HG03159 (cell line): ENCODE measurements around the gene PITPNC1.
"Not testable (repeated sequence)": the region's sequence is repeated elsewhere in the genome, so short reads cannot be mapped to it uniquely, and the experiment has no call there.

ENCODE experiments used
- ATAC-seq: cut with Tn5 transposase; IDR thresholded peaks from one replicate; pipeline ENCODE4 v1.9.1; 2021; ENCODE audit warnings: mild to moderate bottlenecking, moderate library complexity; ENCODE audit not compliant: unreplicated experiment

Gene PITPNC1

DNA sequence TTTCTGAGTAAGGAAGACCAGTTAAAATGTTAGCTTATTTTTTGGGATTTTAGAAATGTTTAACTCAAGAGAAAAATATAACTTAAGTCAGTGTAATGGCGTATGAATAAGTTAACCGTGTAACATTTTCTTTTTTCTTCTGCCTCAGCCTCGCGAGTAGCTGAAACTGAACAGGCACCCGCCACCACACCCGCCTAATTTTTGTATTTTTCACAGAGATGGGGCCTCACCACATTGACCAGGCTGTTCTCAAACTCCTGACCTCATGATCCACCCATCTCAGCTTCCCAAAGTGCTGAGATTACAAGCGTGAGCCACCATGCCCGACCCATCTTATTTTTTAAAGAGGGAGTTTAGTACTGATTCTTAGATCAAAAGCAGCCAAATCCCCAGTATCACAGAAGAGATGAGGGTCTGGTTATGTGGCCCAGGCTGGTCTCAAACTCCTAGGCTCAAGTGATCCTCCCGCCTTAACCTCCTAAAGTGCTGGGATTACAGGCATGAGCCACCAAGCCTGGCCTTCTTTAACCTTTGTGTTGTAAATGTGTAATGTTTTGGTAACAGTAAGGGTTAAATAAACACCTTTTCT, 16.8 kb downstream of the PITPNC1 start:
- no peak for ATAC-seq

DNA sequence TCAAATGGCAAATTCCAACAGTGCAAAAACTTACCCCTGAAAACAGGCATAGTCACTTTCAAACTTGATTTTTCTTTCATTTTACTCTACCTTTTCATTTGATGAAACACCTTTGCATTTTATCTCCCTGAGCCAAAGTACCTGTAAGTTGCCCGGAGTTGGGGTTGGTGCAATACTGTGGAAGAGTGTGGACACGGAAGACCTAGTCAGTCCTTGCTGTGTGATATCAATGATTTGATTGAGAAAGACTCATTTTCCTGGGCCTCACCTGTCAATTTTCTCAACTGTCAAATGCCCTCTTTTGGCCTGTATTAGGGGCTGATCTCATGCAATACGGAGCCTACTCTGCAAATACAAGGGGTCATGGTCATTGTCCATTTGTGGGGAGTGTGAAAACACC, 22.6 kb downstream of the PITPNC1 start:
- ATAC-seq, result no peak

DNA sequence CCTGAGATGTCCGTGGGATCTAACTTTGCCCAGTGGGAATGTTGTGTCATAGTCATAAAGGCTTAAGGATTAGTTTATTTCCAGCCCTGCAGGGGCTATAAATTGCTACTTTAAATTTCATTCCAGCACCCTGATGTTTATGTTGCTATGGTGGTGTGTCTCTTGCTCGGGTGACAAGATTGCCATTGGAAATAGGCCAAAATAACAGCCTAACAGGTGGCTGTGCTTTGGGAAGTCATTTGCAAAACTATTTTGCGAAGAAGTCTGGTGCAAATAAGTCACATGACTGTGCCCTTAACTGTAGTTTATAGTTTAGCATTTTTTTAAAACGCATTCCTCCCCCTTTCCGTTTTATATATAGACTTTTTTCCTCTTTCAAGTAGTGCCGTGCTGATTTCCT, 23.1 kb downstream of the PITPNC1 start:
- no peak for ATAC-seq

DNA sequence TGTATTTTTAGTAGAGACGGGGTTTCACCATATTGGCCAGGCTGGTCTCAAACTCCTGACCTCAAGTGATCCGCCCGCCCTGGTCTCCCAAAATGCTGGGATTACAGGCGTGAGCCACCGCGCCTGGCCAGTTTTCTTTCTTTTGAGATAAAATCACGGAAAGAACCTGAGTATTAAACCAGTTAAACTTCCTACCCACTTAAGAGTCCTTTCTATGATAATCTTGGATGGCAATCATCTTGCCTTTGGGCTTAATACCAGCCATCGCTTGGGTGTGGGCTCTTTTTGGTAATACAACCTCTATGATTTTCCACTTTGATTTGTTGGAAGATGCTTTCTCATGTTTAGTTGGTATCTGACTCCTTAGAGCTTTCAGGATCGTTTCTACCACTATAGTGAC, 24.0 kb downstream of the PITPNC1 start:
- no peak for ATAC-seq

DNA sequence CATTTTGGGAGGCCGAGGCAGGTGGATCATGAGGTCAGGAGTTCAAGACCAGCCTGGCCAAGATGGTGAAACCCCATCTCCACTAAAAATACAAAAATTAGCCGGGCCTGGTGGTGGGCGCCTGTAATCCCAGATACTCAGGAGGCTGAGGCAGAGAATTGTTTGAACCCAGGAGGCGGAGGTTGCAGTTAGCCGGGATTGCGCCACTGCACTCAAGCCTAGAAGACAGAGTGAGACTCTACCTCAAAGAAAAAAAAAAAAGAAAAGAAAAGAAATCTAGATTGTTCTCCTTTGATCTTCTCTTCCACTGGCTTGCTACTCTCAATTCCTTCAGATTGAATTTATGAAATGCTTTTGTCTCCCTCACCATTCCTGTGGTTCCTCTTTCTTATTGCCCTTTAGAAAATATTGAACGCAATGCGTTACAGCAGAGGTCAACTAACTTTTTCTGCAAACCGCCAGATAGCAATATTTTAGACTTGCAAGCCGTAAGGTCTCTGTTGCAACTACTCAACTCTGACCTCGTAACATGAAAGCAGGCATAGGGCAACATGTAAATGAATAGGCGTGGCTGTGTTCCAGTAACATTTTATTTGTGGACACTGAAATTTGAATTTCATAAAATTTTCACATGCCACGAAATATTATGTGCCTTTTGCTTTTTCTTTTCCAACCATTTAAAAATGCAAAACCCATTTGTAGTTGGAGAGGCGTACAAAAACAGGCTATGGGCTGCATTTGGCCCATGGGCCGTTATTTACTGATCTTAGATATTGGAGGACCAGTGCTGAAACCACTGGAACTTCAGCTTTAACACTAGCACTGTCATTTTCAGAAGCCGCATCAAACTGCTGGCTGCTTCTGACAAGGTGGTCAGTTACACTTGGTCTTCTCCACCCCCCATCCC, 24.8 kb downstream of the PITPNC1 start:
- no peak for ATAC-seq

DNA sequence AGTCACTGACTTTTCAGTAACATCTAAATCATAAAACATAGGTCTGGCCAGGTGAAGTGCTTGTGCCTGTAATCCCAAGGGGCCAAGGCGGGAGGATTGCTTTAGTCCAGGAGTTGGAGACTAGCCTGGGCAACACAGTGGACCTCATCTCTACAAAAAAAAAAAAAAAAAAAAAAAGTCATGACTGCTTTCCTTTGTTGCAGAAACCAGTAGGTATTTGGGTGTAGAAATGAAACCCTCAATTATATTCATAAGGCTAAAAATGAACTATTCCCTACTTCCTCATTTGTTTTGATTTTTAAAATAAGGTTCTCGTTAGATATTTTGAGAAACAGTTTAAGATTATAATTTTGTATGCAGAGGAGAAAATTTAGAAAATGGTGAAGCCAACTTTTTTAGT, 26.0 kb downstream of the PITPNC1 start:
- no peak for ATAC-seq

DNA sequence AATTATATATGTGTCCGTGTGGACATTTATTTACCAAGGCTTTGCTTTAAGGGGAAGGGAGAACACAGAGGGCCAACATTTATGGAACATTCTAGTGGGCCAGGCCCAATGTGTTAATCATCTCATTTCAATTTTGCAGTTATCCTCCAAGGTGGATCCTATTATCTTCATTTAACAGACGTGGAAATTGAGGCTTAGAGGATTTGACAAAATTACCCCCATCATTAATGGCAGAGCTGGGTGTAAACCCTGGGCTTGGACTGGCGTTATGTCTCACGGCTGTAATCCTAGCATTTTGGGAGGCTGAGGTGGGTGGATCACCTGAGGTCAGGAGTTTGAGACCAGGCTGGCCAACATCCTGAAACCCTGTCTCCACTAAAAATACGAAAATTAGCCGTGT, 26.4 kb downstream of the PITPNC1 start:
- no peak for ATAC-seq

DNA sequence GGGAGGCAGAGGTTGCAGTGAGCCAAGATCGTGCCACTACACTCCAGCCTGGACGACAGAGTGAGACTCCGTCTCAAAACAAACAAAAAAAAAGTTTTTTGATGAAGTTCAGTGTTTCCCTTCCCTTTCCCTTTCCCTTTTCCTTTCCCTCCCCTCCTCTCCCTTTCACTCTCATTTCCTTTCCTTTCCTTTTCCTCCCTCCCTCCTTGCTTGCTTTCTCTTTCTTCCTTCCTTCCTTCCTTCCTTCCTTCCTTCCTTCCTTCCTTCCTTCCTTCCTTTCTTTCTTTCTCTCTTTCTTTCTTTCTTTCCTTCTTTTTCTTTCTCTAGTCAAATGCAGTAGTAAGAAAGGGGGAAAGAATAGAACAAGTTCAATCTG, 31.4 kb downstream of the PITPNC1 start:
- not testable (repeated sequence) for ATAC-seq

DNA sequence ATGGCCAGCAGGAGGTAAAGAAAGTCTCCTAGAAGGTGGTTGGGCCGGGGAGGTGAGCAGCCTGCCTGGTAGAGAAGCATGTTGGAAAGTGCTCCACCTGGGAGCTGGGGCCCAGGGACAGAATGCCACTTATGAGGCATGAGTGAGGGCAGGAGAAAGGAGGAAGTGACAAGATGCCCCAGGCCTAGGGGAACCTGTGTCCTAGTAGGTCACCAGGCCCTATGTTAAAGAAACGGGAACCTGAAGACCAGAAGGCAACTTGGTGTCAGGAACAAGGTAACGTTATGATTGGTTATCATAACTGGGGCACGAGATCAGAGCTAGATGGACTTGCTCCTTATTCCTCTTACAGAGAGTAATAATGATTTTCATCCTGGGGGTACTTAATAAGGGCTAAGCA, 34.3 kb downstream of the PITPNC1 start:
- ATAC-seq, result no peak

DNA sequence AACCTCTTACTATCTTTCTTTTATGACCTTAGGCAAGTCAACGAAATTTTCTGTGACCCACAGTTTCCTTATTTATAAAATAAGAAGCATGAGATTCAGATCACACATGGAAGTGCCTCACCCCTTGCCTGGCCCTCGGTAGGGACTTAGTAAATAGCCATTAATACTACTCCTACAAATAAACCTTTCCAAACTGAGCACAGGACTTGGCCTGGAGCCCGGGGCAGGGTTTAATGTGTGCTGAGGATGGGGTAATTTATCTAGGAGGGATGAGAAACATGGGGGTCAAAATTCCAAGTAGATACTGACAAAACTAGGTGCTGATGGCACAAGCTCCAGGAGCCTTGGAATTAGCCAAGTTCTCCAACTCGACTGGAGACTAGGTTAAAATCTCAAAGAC, 35.0 kb downstream of the PITPNC1 start:
- ATAC-seq, result no peak

DNA sequence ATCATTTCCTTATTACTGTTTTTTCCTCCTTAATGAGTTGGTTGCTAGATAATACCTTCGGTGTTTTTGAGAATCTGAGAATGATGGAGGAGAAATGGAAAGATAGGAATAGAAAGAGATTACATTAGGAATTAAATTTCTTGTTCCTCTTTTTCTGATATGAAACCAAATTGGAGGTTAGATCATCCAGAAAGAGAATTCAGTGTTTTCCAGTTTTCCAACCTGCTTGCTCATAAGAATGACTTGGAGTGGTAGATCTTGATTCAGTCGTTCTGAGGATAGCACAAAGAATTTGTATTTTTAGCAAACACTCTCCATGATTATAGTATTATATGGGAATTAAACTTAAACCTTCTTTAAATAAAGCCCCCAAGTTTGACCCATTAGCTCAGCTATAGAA, 35.9 kb downstream of the PITPNC1 start:
- ATAC-seq, result no peak

DNA sequence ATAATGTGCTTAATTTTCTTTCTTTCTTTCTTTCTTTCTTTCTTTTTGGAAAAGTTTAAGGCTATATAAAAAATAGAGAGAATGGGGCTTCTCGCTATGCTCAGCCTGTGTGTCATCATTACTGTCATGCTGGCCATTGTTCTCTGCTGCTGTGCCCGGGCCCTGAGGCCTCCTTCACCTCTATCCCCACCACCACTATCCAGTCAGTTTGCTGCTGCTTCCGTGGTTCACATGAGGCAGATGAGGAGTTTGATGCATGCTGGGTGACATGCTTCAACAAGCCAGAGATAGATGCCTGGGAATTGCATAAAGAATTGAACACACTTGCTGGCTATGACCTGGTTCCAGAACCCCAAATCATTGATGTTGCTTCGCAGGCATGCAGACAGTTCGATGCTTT, 36.3 kb downstream of the PITPNC1 start:
- ATAC-seq, result no peak

DNA sequence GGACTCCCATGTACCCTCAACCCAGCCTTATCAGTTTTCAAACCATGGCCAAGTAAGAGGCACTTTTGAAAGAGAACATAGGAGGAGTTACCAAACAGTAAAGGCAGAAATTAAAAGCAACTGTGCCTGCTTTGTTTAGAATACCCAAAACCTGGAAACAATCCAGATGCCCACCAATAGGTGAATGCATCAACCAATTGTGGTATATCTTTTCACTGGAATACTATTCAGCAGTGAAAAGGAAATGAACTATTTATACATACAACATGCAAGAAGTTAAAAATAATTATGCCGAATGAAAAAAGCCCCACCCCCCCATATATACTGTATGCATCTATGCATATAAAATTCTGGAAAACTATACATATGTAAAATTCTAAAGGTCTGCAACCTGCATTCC, 37.0 kb downstream of the PITPNC1 start:
- no peak for ATAC-seq

DNA sequence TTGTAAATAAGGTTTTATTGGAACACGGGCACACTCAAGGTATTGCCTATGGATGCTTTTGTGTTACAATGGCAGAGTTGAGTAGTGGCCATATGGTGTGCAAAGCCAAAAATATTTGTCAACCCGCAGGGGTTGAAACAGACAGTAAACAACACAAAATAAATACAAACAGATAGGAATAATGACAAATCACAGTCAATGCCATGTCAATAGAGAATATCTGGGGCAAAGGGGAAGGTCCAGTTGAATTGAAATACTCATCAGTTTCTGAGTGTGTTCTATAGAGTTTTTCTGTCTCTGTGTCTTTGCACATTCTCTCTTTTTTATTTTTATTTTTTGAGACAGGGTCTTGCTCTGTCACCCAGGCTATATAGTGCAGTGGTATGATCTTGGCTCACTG, 37.5 kb downstream of the PITPNC1 start:
- no peak for ATAC-seq

DNA sequence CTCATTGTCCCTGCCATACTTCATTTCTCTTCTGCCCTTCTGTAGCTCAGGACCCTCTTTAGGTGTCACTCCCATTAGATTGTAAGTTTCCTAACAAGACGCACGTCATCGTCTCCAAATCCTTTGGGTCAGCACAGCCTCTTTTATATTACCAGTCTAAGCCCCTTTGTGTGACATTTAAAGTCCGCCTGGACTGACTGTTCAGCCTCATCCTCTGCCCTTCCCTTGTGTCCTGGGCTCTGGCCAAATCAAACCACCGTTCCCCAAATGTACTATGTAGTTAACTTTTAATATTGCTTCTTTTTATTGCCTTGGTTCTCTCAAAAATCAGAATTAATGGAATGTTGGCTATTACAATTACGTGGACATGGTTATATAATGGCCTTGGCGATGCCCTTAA, 38.2 kb downstream of the PITPNC1 start:
- no peak for ATAC-seq

DNA sequence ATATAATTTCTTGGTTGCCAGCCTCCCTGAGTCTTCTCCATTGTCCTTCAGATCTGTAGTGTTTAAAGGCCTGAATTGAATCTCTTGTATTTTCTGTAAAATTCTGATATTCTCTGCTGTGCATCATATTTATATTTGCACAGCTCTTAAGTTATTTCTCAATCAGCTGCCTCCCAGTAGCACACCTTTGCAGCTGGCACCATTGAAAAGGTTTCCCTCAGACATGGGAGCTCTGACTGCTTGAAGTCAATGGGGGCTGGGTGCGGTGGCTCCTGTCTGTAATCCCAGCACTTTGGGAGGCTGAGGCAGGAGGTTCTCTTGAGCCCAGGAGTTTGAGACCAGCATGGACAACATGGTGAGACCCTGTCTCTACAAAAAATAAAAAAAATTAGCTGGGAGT, 40.4 kb downstream of the PITPNC1 start:
- no peak for ATAC-seq

DNA sequence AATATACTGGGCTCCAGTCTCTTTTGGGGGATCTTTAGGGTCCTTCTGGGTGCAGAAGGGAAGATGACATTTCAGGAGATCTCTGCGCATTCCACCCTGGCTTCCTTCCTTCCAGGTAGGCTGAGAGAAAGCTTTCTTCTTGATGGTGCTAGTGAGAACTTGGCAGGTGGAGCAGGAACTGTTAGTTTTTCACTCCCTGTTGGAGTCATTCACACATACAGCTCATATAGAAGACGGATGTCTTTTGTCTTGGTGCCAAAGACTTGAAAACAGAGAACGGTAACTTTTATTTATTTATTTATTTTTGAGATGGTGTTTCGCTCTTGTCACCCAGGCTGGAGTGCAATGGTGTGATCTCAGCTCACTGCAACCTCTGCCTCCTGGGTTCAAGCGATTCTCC, 43.9 kb downstream of the PITPNC1 start:
- no peak for ATAC-seq

DNA sequence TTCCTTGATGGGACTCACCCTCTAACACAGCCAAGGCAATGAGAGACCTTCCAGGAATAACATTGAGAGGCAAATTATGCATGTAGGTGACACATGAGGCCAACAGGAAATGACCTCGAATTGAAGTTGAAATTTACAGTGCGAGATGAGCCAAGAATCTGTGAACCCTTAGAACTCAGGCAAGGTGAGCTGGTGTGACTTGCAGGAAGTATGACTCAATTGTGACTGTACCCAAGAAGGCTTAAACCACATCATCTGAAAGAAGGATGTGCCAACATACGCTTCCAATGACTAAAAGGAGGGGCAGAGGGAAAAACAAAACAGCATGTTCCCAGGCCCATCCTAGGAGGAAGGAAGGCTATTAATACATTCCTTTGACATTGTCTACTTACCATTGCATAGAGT, 44.8 kb downstream of the PITPNC1 start:
- ATAC-seq, result no peak

DNA sequence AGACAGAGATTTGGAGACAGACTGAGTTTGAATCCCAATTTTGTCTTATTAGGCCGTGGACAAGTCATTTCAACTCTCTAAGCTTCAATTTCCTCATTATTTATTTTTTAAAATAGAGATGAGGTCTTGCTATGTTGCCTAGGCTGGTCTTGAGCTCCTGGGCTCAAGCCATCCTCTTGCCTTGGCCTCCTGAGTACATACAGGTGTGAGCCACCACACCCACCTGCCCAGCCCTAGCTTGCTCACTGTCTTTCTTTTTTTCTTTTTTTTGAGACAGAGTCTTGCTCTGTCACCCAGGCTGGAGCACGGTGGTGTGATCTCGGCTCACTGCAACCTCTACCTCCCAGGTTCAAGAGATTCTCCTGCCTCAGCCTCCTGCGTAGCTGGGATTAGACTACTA, 45.2 kb downstream of the PITPNC1 start:
- not testable (repeated sequence) for ATAC-seq

DNA sequence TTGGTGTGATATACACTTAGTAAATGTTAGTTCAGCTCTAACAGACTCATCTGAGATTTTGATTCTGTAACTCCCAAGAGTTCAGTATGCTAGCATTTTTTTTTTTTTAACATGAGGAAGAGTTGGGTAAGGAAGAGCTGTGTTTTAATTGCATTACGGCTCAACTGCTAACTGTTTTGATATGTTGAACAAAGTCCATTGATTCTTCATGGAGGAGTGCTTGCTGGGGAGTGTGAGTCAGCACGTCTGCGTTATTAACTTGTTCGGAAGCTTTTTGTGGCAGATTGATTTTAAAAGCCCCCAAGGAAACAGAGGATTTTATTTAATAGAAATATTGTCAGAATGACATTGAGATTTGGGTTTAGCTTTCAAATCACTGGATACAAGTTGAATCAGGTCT, 45.8 kb downstream of the PITPNC1 start:
- no peak for ATAC-seq

DNA sequence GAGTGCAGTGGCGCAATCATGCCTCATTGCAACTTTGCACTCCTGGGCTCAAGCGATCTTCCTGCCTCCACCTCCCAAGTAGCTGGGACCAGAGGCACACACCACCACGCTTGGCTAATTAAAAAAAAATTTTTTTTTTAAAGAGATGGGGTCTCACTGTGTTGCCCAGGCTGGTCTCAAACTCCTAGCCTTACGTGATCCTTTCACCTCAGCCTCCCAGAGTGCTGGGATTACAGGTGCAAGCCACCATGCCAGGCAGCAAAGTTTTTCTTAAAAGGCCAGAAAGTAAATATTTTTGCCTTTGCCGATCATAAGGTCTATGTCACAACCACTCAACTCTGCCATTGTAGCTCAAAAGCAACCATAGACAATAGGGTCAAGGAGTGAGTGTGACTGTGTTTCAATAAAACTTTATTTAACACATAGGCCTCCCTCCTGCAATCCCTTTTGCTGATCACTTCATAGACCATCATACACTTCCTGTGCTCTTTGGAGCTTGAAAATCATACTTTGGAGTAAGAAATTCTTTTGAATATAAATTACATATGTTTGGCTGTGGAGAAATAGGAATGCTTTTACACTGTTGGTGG, 48.6 kb downstream of the PITPNC1 start:
- ATAC-seq, result no peak

DNA sequence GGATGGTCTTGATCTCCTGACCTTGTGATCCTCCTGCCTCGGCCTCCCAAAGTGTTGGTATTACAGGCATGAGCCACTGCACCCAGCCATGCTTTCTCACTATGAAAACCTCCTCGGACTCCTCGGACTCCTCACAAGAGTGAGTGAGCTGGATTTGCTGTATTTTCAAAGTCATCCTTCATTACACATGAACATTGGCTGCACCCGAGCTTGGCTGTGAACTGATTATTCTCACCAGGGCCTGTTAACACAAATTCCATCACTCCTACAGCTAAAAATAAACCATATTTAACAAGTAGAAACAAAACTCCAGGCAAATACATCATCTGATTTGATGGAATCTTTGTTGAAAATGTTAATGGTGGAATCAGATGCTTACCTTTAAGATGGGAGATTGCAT, 50.3 kb downstream of the PITPNC1 start:
- ATAC-seq, result no peak
